Hepatocyte (in vitro differentiated cells): ENCODE results near the gene DRC1. TPM values are rescaled to one million over a fixed set of nuclear protein-coding genes. Genes with fewer than 3 reads are reported as not detected.

Experiments used
- DNase-seq: peaks from one replicate; pipeline ENCODE4 v3.0.0-alpha.2; 2016; ENCODE audit warnings: low spot score
- H2AFZ ChIP-seq: fragments of 200-600 bp; sonication (generic); 2 replicates; pipeline ENCODE4 v1.6.0; 2016; ENCODE audit warnings: antibody characterized with exemption, mild to moderate bottlenecking
- H3K27ac ChIP-seq: fragments of 200-600 bp; sonication (generic); 2 replicates; pipeline ENCODE4 v1.5.1; 2016; ENCODE audit warnings: mild to moderate bottlenecking
- H3K27me3 ChIP-seq: fragments of 200-600 bp; sonication (generic); 2 replicates; pipeline ENCODE4 v1.6.1; 2016
- H3K36me3 ChIP-seq: fragments of 200-600 bp; sonication (generic); replicated peaks from 2 replicates; pipeline ENCODE4 v1.5.1; 2016; ENCODE audit warnings: low read depth; ENCODE audit not compliant: insufficient read depth
- H3K4me1 ChIP-seq: fragments of 200-600 bp; sonication (generic); 2 replicates; pipeline ENCODE4 v1.5.1; 2016; ENCODE audit warnings: mild to moderate bottlenecking, moderate library complexity; ENCODE audit not compliant: insufficient read depth
- H3K4me2 ChIP-seq: fragments of 200-600 bp; sonication (generic); 2 replicates; pipeline ENCODE4 v1.6.0; 2016
- H3K4me3 ChIP-seq: fragments of 200-600 bp; sonication (generic); 2 replicates; pipeline ENCODE4 v1.5.1; 2016; ENCODE audit warnings: mild to moderate bottlenecking
- H3K79me2 ChIP-seq: fragments of 200-600 bp; sonication (generic); 2 replicates; pipeline ENCODE4 v1.6.0; 2017; ENCODE audit warnings: mild to moderate bottlenecking
- H3K9me2 ChIP-seq: fragments of 200-600 bp; sonication (generic); replicated peaks from 2 replicates; pipeline ENCODE4 v1.6.0; 2017; ENCODE audit warnings: mild to moderate bottlenecking; ENCODE audit not compliant: insufficient read depth
- H3K9me3 ChIP-seq: fragments of 200-600 bp; sonication (generic); 2 replicates; pipeline ENCODE4 v1.5.1; 2016; ENCODE audit warnings: low read depth, mild to moderate bottlenecking
- H4K20me1 ChIP-seq: fragments of 200-600 bp; sonication (generic); 2 replicates; pipeline ENCODE4 v1.6.0; 2016; ENCODE audit warnings: mild to moderate bottlenecking; ENCODE audit not compliant: insufficient read depth, poor library complexity, severe bottlenecking
- CTCF ChIP-seq: fragments of 200-600 bp; sonication (generic); IDR thresholded peaks from 2 replicates; pipeline ENCODE4 v1.5.1; 2016; ENCODE audit warnings: antibody characterized with exemption, mild to moderate bottlenecking; ENCODE audit not compliant: poor library complexity
- EZH2 ChIP-seq: fragments of 200-600 bp; sonication (generic); IDR thresholded peaks from 2 replicates; pipeline ENCODE4 v1.6.1; 2016; ENCODE audit warnings: antibody characterized with exemption, mild to moderate bottlenecking, borderline replicate concordance
- EZH2phosphoT487 ChIP-seq: fragments of 200-600 bp; sonication (generic); IDR thresholded peaks from one replicate; pipeline ENCODE4 v1.6.1; 2018; ENCODE audit warnings: antibody characterized with exemption, mild to moderate bottlenecking, low read depth, moderate library complexity; ENCODE audit not compliant: unreplicated experiment, severe bottlenecking
- WGBS: methylation state at CpG from one replicate; pipeline ENCODE4 v1.1.6; 2016; ENCODE audit warnings: low lambda C conversion rate; ENCODE audit errors: missing lambda C conversion rate; 5-methylcytosine and 5-hydroxymethylcytosine counted together
- polyA plus RNA-seq: library from polyadenylated mRNA; unstranded; fragments of >200 nt; fragmentation: Nextera tagmentation; extraction: Ambion mirVana; gene quantifications from 2 replicates; pipeline ENCODE4 v1.2.1, GENCODE V29; 2016
- total RNA-seq: library from RNA; depleted of rRNA; stranded (reverse); fragments of >200 nt; gene quantifications from 2 replicates; pipeline ENCODE4 v1.2.3, GENCODE V29; 2014

DRC1 gene
- total and polyA plus RNA-seq, 2 experiments from 2014 or later = 0.06 TPM; not detected in 1

GRCh38 chr2:26478366-26478765 is 76.6 kb downstream of the DRC1 start:
- no peaks in the 10 kb centered on the region for H3K36me3 ChIP-seq
- WGBS = 98% methylated on average over 5 of the region's 5 CpGs
- no peak overlapping the region for H3K4me3 ChIP-seq
- H3K9me3 ChIP-seq = no peaks in the 10 kb centered on the region
- no peak for DNase-seq
- no peaks in the 10 kb centered on the region for H3K79me2 ChIP-seq
- H4K20me1 ChIP-seq = no peaks in the 10 kb centered on the region
- no peaks in the 10 kb centered on the region for H3K27me3 ChIP-seq
- TF ChIP-seq EZH2phosphoT487 = no peak
- TF ChIP-seq EZH2 = no peak
- TF ChIP-seq CTCF = no peak
- no peak overlapping the region for H3K4me2 ChIP-seq
- no peak overlapping the region for H2AFZ ChIP-seq
- peaks cover 9% of the 10 kb centered on the region for H3K4me1 ChIP-seq
- no peak overlapping the region for H3K27ac ChIP-seq
- H3K9me2 ChIP-seq = no peaks in the 10 kb centered on the region

- H3K27ac ChIP-seq = no peak overlapping the region
- H3K27me3 ChIP-seq = no peaks in the 10 kb centered on the region
- no peak overlapping the region for H3K4me3 ChIP-seq
- H3K4me1 ChIP-seq = peaks cover 9% of the 10 kb centered on the region
- 92% methylated on average over 18 of the region's 25 CpGs for WGBS
- no peaks in the 10 kb centered on the region for H3K9me2 ChIP-seq
- H3K36me3 ChIP-seq = no peaks in the 10 kb centered on the region
- TF ChIP-seq EZH2 (no peak), EZH2phosphoT487 (no peak), CTCF (no peak)
- DNase-seq = no peak
- H3K4me2 ChIP-seq = no peak overlapping the region
- no peaks in the 10 kb centered on the region for H3K79me2 ChIP-seq
- H3K9me3 ChIP-seq = no peaks in the 10 kb centered on the region
- H2AFZ ChIP-seq = no peak overlapping the region
- H4K20me1 ChIP-seq = no peaks in the 10 kb centered on the region
These were observed 77.5 kb downstream of the DRC1 start for GRCh38 chr2:26479131-26479788.

- H3K4me1 ChIP-seq = peaks cover 9% of the 10 kb centered on the region
- DNase-seq = no peak
- no peak overlapping the region for H3K4me3 ChIP-seq
- no peak for TF ChIP-seq EZH2
- TF ChIP-seq CTCF = no peak
- no peak for TF ChIP-seq EZH2phosphoT487
- no peak overlapping the region for H3K4me2 ChIP-seq
- H3K9me3 ChIP-seq = no peaks in the 10 kb centered on the region
- H3K27ac ChIP-seq = no peak overlapping the region
- no peaks in the 10 kb centered on the region for H3K36me3 ChIP-seq
- 88% methylated on average over 21 of the region's 21 CpGs for WGBS
- no peak overlapping the region for H2AFZ ChIP-seq
- no peaks in the 10 kb centered on the region for H3K9me2 ChIP-seq
- H3K79me2 ChIP-seq = no peaks in the 10 kb centered on the region
- no peaks in the 10 kb centered on the region for H4K20me1 ChIP-seq
- no peaks in the 10 kb centered on the region for H3K27me3 ChIP-seq
These were observed 78.3 kb downstream of the DRC1 start for GRCh38 chr2:26479789-26480565.
